Measurements from ENCODE around the gene LYRM4. TPM values are rescaled to one million over a fixed set of nuclear protein-coding genes. Genes with fewer than 3 reads are reported as not detected.

LYRM4 gene
- total RNA-seq, 2 donors from 2014 or later = 28.4 to 38.3 TPM

DNA sequence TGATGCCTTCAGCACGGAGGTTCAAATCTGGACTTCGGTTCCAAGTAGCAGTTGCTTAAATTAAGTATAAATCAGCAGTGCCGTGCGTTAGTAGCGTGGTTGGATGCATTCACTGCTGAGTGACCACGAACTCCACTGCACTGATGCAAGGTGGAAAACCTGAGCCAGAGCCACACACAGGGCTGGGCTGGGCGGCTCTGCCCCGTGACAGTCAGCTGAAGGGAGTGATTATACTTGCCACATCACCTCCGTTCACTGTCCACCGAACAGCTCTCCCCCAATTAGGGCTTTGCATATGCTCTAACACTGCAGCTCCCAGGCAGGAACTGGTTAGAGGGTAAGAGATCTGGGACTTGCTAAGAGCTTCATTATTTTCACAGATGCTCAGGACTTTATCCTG is 153.4 kb downstream of the LYRM4 start:
- Mint-ChIP-seq H3K4me1 (ENCODE audit: low read depth) (no peaks in the 10 kb centered on the region), H3K4me3 (no peak overlapping the region), H3K27me3 (ENCODE audit: low read depth) (no peaks in the 10 kb centered on the region), H3K9me3 (no peaks in the 10 kb centered on the region), H3K36me3 (ENCODE audit: insufficient read depth in 2 of 2) (no peaks in the 10 kb centered on the region), H3K27ac (no peak overlapping the region)
- ATAC-seq (replicated peaks in 1 of 2) (no peak), DNase-seq (no peak)

- Mint-ChIP-seq H3K4me1 (ENCODE audit: low read depth) (no peaks in the 10 kb centered on the region), H3K9me3 (no peaks in the 10 kb centered on the region), H3K4me3 (no peak overlapping the region), H3K27ac (no peak overlapping the region), H3K36me3 (ENCODE audit: insufficient read depth in 2 of 2) (no peaks in the 10 kb centered on the region), H3K27me3 (ENCODE audit: low read depth) (no peaks in the 10 kb centered on the region)
- DNase-seq (no peak), ATAC-seq (replicated peaks in 1 of 2) (no peak)
Measured at GRCh38 chr6:5105146-5105545, 155.6 kb downstream of the LYRM4 start.

DNA sequence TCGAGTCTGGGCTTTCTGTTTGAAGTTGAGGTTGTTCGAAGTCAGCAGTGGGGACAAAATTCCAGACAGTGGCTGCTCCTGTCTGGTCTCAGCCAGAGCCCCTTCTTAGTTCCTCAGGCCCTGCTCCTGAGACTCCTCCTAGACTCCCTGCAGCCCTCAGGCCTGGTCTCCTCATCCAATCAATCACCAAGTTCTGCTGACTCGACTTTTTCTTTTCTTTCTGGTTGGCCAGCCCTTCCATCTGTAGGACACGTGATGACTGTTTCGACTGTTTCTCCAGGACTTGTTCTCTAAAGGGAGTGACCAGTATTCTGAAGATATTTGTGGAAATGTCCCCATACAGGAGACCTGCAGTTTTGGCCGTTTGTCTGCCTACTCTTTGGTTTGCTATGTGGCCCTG is 156.1 kb downstream of the LYRM4 start:
- ATAC-seq (replicated peaks in 1 of 2) (no peak), DNase-seq (no peak)
- Mint-ChIP-seq H3K36me3 (ENCODE audit: insufficient read depth in 2 of 2) (no peaks in the 10 kb centered on the region), H3K27ac (no peak overlapping the region), H3K4me1 (ENCODE audit: low read depth) (no peaks in the 10 kb centered on the region), H3K9me3 (no peaks in the 10 kb centered on the region), H3K27me3 (ENCODE audit: low read depth) (no peaks in the 10 kb centered on the region), H3K4me3 (no peak overlapping the region)

DNA sequence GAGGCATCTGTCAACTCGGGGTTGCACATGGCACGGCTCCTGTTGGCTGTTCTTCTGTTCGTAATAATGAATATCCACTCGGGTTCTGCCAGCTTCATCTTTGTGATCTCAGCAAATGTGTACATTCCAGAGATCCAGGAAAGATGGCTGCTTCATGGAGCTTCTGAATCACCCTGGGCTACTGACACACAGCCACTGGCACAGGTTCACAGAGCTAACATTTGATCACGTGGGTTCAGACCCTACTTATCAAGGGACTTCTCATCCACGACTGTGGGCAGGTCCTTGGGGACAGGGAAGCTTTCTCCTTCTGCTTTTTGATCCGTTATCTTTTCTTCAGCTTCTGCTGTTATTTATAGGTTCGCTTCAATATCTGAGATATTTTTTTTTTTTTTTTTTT is 157.5 kb downstream of the LYRM4 start:
- Mint-ChIP-seq H3K36me3 (ENCODE audit: insufficient read depth in 2 of 2) (no peaks in the 10 kb centered on the region), H3K4me3 (no peak overlapping the region), H3K27me3 (ENCODE audit: low read depth) (no peaks in the 10 kb centered on the region), H3K9me3 (no peaks in the 10 kb centered on the region), H3K4me1 (ENCODE audit: low read depth) (no peaks in the 10 kb centered on the region), H3K27ac (no peak overlapping the region)
- no peak for ATAC-seq (replicated peaks in 1 of 2)
- no peak for DNase-seq

DNA sequence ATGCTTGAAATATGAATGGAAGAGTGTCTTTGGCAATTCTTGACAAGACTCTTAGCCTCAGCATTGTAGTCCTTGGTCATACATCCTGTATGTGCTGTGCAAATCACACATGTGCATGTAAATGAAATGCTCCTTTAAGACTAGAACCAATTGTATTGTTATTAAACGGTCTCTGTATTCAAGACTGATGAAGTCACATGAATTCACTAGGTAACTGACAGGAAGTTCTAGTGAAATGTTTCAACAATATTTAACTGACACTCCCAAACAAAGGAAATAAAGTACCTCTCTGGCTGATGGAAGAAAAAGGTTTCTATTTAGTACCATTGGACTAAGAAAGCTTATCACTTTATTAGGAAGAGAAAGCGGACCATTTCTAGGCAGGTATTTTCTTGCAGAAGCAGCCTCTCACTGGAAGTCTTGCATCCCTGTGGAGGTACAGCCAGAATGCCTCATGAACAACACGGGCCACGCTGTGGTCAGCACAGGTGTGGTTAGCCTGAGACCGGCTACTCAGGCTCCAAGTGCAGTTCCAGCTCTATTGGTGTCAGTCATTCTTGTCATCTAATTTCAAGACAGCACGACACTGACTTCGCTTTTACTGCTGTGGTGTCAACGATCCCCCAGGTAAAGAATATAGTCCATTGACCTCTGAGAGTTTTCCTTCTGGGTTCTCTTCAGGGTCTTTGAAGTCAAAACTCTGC is 158.3 kb downstream of the LYRM4 start:
- Mint-ChIP-seq H3K36me3 (ENCODE audit: insufficient read depth in 2 of 2) (no peaks in the 10 kb centered on the region), H3K4me3 (no peak overlapping the region), H3K4me1 (ENCODE audit: low read depth) (no peaks in the 10 kb centered on the region), H3K9me3 (no peaks in the 10 kb centered on the region), H3K27ac (no peak overlapping the region), H3K27me3 (ENCODE audit: low read depth) (no peaks in the 10 kb centered on the region)
- DNase-seq (no peak), ATAC-seq (replicated peaks in 1 of 2) (no peak)

DNA sequence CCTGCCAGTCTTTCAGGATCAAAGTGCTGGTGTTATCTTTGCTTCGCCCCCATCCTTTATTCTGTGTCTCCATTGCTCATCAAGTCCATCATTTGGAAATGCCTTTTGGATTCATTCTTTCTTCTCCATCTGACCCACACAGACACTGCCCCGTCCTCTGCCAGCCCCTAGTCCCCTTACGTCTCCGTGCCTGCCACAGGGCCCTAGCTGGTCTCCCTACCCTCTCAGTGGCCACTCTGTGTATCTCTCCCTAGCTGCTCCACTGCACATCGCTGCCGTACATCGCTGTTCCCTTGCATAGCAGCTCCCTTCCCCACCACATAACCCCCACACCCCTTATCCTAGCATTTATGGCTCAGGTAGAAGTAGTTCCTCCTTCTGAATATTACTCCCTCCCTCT is 159.9 kb downstream of the LYRM4 start:
- no peak for DNase-seq
- H3K4me3 Mint-ChIP-seq = no peak overlapping the region
- H3K4me1 Mint-ChIP-seq (ENCODE audit: low read depth) = no peaks in the 10 kb centered on the region
- H3K27ac Mint-ChIP-seq = no peak overlapping the region
- H3K27me3 Mint-ChIP-seq (ENCODE audit: low read depth) = no peaks in the 10 kb centered on the region
- H3K36me3 Mint-ChIP-seq (ENCODE audit: insufficient read depth in 2 of 2) = no peaks in the 10 kb centered on the region
- ATAC-seq (replicated peaks in 1 of 2) = no peak
- no peaks in the 10 kb centered on the region for H3K9me3 Mint-ChIP-seq

DNA sequence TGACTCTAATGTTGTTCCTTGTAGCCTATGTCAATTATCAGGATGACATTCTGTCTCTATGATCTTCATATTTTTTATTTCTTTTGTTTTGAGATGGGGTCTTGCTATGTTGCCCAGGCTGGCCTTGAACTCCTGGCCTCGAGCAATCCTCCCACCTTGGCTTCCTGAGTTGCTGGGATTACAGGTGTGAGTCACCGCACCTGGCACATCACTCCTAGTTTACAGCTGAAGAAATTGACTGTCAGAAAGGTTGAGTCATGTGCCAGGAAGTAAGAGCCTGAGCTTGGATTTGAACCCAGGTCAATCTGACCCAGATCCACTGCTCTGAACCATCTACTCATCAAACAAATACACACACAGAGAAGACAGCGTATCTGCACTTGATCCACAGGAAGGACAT is 161.2 kb downstream of the LYRM4 start:
- Mint-ChIP-seq H3K27ac (no peak overlapping the region), H3K9me3 (no peaks in the 10 kb centered on the region)
- ATAC-seq (replicated peaks in 1 of 2) = no peak

DNA sequence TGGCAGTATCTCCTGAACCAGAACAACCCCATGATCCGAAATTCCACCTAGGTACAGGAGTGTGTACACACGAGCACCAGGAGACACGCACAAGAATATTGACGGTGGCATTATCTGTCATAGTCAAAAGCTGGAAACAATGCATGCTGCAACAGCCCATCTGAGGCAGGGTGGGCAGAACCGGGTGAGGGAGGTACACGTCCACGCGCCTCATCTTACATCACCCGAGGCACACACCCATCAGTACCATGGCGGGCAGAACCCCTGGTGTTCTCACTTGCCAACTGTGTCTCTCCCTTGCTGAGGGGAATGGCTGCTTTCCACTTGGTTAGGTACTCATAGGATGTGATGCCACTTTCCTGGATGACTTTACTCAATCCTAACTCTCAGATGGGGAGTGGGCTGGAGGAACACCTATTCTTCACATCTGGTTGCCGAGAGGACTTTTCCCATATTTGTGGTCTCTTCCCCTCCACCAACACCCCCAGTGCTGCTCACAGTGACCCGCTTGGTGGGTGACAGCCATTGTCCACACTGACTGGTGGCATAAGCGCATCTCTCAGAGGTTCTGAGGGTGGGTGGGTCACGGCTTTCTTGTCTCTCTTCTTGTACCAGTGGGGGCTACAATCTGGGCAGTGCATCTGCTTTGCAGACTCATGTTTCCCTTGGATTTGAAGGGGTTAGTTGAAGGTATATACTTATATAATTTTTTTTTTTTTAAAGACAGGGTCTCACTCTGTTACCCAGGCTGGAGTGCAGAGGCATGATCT is 162.1 kb downstream of the LYRM4 start:
- no peak overlapping the region for H3K27ac Mint-ChIP-seq
- H3K4me1 Mint-ChIP-seq (ENCODE audit: low read depth) = no peaks in the 10 kb centered on the region
- DNase-seq (no peak), ATAC-seq (replicated peaks in 1 of 2) (no peak)
- H3K36me3 Mint-ChIP-seq (ENCODE audit: insufficient read depth in 2 of 2) = no peaks in the 10 kb centered on the region
- peaks cover 9% of the 10 kb centered on the region for H3K27me3 Mint-ChIP-seq (ENCODE audit: low read depth)
- no peaks in the 10 kb centered on the region for H3K9me3 Mint-ChIP-seq
- H3K4me3 Mint-ChIP-seq = no peak overlapping the region

More for the DNA sequence above, 161.2 kb downstream of the LYRM4 start:
- Mint-ChIP-seq H3K27me3 (ENCODE audit: low read depth) (peaks cover 1% of the 10 kb centered on the region), H3K4me3 (no peak overlapping the region), H3K36me3 (ENCODE audit: insufficient read depth in 2 of 2) (no peaks in the 10 kb centered on the region), H3K4me1 (ENCODE audit: low read depth) (no peaks in the 10 kb centered on the region)
- DNase-seq = no peak

DNA sequence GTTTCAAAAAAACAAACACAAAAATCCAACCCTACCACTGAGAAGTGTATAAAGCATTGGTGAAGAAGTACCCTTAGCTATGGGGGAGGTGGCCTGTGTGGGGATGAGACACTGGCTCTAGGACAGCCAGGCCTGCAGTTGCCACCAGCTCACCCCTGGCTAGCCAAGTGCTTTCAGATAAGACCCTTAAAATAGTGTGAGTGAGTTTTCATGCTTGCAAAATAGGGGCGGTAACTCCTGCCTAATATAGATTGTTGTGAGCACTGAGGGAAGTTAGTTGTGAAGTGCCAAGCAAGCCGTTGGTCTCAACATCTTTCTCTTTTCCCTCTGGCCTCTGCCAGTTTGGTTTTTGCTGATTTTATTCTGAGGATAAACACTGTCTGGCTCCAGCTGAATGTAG is 164.3 kb downstream of the LYRM4 start:
- Mint-ChIP-seq H3K27me3 (ENCODE audit: low read depth) (peaks cover 15% of the 10 kb centered on the region), H3K27ac (no peak overlapping the region), H3K9me3 (no peaks in the 10 kb centered on the region), H3K36me3 (ENCODE audit: insufficient read depth in 2 of 2) (no peaks in the 10 kb centered on the region), H3K4me1 (ENCODE audit: low read depth) (peaks cover 4% of the 10 kb centered on the region), H3K4me3 (no peak overlapping the region)
- no peak for DNase-seq
- ATAC-seq (replicated peaks in 1 of 2) = no peak

DNA sequence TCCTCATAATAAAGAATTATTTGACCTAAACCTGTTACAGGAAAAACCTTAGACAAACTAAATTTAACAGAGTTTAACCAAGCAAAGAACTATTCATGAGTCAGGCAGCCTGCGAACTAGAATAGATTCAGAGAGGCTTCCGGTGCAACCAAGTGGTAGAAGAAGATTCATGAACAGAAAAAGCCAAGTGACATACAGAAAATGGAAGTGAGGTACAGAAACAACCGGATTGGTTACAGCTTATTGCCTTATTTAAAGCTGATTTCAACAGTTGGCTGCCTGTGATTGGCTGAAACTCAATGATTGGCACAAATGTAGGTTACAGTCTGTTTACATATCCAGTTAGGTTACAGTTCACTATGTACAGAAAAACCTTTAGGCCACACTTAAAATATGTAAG is 165.5 kb downstream of the LYRM4 start:
- Mint-ChIP-seq H3K4me1 (ENCODE audit: low read depth) (peaks cover 13% of the 10 kb centered on the region), H3K27me3 (ENCODE audit: low read depth) (peaks cover 26% of the 10 kb centered on the region), H3K36me3 (ENCODE audit: insufficient read depth in 2 of 2) (no peaks in the 10 kb centered on the region), H3K9me3 (no peaks in the 10 kb centered on the region), H3K27ac (no peak overlapping the region), H3K4me3 (no peak overlapping the region)
- no peak for DNase-seq
- no peak for ATAC-seq (replicated peaks in 1 of 2)

DNA sequence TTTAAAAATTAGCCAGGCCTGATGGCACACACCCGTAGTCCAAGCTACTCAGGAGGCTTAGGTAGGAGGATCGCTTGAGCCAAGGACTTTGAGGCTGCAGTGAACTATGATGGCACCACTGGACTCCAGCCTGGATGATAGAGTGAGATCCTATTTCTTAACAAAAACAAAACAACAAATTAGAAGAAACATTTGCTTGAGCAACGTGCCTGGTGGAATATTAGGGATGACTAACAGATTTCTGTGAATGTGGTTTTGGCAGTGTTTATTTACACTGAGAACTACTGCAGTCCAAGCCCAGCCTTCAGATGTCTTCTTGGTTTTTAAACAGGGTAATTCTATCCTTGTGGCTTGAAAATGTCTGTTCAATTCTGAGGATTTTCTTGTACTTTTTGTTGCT is 166.4 kb downstream of the LYRM4 start:
- peaks cover 13% of the 10 kb centered on the region for H3K4me1 Mint-ChIP-seq (ENCODE audit: low read depth)
- DNase-seq (no peak), ATAC-seq (replicated peaks in 1 of 2) (no peak)
- H3K36me3 Mint-ChIP-seq (ENCODE audit: insufficient read depth in 2 of 2) = no peaks in the 10 kb centered on the region
- H3K9me3 Mint-ChIP-seq = no peaks in the 10 kb centered on the region
- no peak overlapping the region for H3K4me3 Mint-ChIP-seq
- no peak overlapping the region for H3K27ac Mint-ChIP-seq
- H3K27me3 Mint-ChIP-seq (ENCODE audit: low read depth) = peaks cover 33% of the 10 kb centered on the region

DNA sequence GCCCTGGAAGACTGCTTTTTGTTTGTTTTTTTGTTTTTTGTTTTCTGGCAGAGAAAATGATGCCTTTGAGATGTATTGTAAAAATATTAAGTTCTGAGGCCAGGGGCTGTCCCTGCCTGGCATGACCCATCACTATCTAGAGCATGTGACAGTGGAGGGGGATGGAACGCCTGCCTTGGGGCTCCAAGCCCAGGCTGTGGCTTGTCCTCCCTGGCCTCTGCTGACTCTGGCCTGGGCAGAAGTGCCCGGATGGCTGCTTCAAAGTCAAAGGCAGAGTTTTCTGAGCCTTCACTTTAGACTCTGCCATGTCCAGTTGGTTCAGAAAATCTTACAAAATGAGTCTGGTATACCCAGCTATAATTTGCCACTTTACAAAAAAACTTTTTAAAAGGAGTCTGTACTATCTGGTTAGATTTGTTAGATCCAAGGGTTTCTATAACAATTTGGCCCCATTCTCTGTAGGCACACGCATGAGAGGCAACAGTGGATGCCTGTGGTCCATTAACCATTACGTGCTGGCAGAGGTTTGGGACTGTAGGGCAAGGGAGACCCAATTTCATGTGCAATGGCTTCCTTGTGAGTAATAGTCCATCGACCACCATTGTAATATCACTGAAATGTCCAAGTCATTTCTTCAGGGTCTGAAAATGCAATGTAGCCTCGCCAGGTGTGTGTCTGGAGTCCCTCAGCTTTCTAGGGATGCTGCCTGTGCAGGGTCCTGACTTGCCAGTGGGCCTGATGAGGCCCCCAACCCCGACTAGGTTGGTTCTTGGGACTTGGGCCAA is 167.3 kb downstream of the LYRM4 start:
- Mint-ChIP-seq H3K27me3 (ENCODE audit: low read depth) (peaks cover 33% of the 10 kb centered on the region), H3K4me1 (ENCODE audit: low read depth) (peaks cover 13% of the 10 kb centered on the region), H3K36me3 (ENCODE audit: insufficient read depth in 2 of 2) (no peaks in the 10 kb centered on the region), H3K4me3 (no peak overlapping the region), H3K27ac (no peak overlapping the region), H3K9me3 (no peaks in the 10 kb centered on the region)
- DNase-seq (no peak), ATAC-seq (replicated peaks in 1 of 2) (no peak)

Measured in activated T-cell treated with anti-CD3 and anti-CD28 coated beads, Interleukin-2, amount 50 U/mL, for 72 hours (primary cell).